Superior temporal gyrus (tissue), 1 donor: ENCODE results near the gene UCHL3.
"Not testable (repeated sequence)": the region's sequence is repeated elsewhere in the genome, so short reads cannot be mapped to it uniquely, and the experiment has no call there.

Experiments
- DNase-seq: peaks from one replicate; pipeline ENCODE4 v3.0.0-alpha.2; 2016; ENCODE audit errors: extremely low spot score

Gene UCHL3

DNA sequence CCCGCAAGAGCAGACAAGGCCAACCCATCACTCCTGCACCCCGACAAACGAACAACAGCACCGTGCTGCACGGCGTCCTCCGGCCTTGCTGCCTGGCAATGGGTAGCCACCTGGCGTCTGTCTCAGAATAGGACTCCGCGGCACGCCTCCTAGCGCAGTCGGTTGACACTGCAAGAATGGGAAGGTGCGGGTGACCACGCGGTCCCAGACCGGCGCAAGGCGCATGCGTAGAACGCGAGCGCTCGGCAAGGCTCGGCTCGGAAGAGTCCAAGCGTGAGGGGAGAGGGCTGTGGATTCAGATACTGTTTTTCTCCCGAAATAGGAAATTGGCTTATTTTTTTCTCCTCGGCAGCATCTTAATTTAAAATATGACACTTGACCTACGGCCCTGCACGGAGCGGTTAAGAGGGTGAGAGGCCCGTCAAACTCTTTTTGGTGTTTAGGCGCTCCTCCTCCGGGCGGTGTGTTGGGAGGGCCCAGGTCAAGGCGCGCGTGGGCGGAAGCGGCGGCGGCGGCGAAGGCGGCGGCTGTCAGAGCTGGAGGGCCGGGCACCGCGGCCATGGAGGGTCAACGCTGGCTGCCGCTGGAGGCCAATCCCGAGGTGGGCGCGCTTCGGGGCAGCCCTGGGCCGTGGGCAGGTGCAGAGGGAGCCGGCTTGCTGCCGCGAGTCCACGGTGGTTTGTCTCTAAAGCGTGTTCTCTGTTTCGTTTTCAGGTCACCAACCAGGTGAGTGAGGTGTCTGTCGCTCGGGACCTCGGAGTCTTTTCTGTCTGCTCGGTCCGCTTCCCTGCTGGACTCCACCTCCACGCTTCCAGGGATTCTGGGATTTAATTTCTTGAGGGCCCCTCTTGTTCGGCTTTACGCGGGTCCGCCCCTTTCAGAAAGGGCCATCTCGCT lies at the start of gene UCHL3:
UCHL3 (plus strand) TSS at position 530 of the 897 bp plus-strand sequence; CDS start at position 560, 30 bp downstream.
- DNase-seq: peak; percentile 97

DNA sequence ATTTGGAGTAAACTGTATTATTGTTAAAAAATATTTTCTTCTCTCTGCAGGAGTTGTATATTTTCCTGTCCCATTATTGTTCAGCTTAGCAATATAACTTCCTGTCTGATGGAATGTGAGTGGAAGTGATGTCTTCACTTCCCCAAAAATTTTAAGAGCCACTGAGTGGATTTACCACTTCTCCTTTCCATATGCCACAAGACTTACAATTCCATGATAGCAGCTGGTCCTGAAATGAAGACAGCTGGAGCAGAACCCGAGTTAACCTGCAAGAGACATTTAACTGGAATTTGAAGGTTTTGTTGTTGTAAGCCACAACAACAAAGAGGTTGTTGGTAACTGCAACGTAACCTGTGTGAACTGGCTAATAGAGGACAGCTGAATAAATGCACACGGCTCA lies 44.3 kb upstream of the UCHL3 start:
- DNase-seq: no peak

DNA sequence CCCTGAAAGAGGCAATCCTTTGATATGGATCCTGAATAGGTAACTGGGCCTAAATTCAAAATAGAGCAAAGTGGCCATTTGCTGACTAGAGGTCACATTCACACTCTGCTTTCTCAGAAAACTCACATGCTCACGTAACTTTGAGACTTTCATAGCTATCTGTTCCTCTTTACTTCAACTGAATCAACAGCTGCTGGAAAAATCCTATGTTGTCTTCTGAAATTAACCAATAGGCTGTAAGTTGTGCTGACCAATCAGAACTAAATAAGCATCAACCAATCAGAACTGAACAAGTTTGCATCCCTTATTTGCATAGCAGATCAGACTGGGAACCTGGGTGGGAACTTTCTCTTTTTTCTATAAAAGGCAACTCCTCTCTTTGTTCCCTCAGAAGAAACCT lies 43.6 kb upstream of the UCHL3 start:
- DNase-seq: no peak

GRCh38 chr13:75507027-75508001 lies 42.3 kb upstream of the UCHL3 start:
- no peak for DNase-seq

DNA sequence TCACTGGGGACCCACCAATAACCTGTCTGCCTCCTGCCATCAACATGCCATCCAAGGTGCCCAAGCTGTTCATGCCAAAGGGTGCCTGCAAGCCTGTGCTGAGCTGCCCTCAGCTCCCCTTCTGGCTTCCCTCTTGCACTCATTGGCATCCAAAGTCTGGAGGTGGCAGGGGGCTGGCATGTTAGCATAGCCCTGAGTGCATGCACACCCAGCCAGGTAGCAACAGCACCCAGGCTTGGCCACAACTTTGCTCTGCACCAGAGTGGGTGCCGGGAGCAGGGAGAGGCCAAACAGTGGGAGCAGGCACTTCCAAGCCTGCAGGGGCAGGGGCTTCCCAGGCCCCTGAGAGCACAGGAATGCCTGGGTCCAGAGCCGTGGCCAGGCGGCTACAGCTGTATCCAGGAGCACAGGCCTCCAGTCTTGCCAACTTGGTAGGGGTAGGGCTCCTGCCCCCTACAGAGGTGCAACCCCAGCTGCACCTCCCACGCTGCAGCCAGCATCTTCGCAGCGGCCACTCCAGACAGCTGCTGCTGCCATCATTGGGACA lies 41.5 kb upstream of the UCHL3 start:
- no peak for DNase-seq

DNA sequence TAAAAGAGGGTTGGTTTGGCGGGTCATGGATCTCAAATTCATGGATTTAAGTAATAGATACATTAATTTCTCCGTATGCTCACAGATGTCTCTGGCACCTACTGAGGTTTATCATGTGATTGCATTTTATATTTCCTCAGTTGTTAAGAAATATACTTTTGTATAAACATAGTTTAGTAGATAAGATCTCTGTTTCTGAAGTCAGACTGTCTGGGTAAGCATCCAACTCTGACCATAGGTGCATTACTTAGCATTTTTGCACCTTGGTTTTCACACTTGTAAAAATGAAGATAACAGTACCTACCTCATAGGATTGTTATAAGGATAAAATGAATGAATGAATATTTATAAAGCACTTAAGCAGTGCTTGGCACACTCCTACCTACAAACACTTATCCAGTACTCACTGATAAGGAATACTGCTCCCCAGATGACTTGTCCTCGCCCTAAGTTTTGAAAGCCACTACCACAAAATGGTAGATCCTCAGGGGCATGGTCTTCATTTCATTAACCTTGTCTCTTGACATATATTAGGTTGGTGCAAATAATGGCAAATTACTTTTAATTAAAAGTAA lies 38.5 kb upstream of the UCHL3 start:
- no peak for DNase-seq

DNA sequence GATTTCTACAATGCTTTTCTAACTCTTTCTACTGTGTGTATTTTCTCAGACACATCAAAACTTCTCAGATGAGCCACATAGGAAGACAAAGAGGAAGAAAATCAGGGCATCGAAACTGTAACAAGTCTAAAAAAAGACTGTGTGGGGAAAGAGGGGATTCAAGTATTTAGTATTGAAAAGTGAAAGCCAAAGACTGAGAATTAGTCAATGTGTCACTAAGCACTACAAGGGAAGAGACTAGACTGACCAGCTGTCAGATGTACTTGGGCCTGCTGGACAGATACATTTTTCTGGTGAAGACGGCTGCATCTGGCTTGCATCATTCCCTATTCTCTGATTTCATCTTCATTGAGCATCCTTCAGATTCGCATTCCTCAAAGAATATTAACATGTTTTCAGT lies 37.3 kb upstream of the UCHL3 start:
- no peak for DNase-seq

GRCh38 chr13:75513271-75513670 lies 36.3 kb upstream of the UCHL3 start:
- DNase-seq: no peak

DNA sequence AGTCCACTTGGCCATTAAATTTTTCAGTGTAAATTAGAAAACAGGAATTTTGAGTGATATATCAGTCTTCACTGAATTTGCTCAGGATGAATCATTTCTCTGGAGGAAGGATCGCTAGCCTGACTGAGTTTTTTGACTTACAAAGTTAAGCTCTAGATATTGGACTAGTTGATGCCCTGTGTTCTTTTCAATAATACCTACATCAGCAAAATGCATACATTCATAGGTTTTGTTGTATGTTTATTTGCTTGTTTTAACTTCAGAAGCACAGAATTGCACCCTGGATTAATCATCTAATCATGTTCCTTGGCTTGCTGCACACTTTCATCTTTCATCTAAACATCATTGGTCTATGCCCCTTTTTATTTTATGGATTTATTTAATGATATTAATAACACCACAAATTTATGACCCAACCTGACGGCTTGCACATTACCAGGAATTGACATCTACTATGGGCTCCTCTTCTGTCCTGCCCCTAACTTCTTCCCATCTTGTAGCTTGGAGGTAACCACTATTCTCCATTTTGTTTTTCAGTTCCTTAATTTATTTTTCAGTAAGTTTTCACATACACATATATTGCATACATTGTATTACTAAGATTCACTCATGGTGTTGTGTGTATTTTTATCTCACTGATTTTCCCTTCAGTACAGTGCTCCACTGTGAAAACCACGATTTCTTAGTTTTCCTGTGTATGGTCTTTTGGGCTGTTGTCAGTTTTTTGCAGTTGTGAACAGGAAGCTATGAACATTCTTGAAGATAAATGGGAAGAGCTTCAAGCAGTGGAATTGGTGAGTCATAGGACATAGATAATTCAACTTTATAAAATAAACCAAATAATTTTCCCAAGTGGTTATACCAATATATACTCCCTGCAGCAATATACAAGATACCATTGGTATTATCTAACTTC lies 35.3 kb upstream of the UCHL3 start:
- DNase-seq: no peak

GRCh38 chr13:75518439-75519088 lies 31.0 kb upstream of the UCHL3 start:
- no peak for DNase-seq

- DNase-seq: no peak
Observed at GRCh38 chr13:75521956-75522355, 27.6 kb upstream of the UCHL3 start.

DNA sequence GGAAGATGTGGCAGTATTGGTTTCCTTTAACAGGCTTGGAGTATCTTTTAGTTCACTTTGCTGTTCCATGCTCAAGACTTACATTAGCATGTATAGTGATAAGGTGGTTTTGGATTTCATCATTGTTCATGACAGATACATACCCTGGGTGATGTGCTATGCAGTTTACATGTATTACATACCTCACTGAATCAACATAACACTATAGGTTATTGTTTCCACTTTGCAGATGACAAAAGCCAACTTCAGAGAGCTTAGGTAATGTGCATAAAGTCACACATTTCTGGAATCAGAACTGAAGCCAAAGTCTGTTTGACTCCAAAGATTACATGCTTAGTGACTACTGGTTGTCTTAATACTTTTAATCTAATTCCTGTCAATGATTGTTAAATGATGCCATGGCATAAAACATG lies 19.0 kb upstream of the UCHL3 start:
- DNase-seq: no peak

DNA sequence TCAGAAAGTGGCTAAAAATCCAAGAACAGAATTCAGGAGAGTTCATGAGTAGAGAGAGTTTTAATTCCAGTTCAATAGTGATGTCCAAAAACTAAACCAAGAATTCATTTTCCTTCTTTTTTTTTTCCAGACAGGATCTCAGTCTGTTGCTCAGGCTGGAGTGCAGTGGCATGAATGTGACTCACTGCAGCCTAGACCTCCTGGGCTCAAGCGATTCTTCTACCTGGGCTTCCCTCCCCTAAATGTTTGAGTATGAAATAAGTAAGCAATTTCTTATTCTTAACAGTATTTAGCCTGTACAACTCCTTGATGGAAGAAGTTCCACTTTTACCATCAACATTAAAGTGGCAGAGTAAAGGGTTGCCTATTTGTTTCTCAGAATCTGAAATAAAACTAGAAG lies 15.7 kb upstream of the UCHL3 start:
- no peak for DNase-seq

- DNase-seq: peak; percentile 90
Observed at GRCh38 chr13:75537401-75538365, 11.9 kb upstream of the UCHL3 start, which contains the start of gene COMMD6. Gene COMMD6 (minus strand): TSS chr13:75537841. CDS start chr13:75537805, 36 bp downstream.

- DNase-seq: no peak
Observed at GRCh38 chr13:75541287-75541686, 8.3 kb upstream of the UCHL3 start.

- no peak for DNase-seq
Observed at GRCh38 chr13:75541961-75542360, 7.6 kb upstream of the UCHL3 start.

DNA sequence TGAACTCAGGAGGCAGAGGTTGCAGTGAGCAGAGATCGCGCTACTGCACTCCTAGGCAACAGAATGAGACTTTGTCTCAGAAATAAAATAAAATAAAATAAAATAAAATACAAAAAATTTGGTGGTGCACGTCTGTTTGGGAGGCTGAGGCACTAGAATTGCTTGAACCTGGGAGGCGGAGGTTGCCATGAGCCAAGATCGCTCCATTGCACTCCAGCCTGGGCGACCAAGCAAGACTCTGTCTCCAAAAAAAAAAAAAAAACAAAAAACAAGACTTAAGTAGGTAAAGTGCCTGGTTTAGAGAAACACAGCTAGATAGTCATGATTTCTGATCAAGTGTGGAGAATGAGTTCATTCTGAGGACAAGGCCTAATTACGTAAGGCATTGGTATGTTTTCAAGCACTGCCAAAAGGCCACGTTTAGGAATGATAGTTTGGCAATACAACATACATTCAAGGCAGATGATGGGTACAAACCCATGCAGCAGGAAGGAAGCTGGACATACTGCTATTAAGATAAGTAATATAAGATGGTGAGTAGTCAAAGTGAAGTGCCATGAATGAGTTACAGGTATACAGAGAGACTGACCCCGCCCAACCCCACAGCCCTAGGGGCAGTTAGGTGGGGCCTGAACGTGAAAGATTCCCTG lies 4.8 kb upstream of the UCHL3 start:
- no peak for DNase-seq

DNA sequence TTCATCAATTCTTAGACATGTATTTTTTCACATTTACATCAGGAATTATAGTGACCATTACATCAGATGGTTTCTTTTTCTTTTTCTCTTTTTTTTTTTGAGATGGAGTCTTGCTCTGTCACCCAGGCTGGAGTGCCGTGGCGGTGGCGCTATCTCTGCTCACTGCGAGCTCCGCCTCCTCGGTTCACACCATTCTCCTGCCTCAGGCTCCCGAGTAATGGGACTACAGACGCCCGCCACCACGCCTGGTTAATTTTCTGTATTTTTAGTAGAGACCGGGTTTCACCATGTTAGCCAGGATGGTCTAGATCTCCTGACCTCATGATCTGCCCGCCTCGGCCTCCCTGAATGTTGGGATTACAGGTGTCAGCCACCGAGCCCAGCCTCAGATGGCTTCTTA lies 4.2 kb upstream of the UCHL3 start:
- not testable (repeated sequence) for DNase-seq
